ENCODE measurements around the gene FAM221B.

DNA sequence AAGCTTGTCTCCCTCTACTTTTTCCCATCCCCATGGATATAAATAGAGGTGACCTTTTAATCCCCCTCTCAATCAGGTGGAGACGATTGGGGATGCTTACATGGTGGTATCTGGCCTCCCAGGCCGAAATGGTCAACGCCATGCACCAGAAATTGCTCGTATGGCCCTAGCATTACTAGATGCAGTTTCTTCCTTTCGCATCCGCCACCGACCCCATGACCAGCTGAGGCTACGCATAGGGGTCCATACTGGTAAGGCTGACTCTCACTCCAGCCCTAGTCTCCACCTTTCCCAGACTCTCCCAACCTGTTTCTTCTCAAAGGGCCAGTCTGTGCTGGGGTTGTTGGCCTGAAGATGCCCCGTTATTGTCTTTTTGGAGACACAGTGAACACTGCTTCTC is 20.1 kb downstream of the FAM221B start:
- TF ChIP-seq, protein P1, sequence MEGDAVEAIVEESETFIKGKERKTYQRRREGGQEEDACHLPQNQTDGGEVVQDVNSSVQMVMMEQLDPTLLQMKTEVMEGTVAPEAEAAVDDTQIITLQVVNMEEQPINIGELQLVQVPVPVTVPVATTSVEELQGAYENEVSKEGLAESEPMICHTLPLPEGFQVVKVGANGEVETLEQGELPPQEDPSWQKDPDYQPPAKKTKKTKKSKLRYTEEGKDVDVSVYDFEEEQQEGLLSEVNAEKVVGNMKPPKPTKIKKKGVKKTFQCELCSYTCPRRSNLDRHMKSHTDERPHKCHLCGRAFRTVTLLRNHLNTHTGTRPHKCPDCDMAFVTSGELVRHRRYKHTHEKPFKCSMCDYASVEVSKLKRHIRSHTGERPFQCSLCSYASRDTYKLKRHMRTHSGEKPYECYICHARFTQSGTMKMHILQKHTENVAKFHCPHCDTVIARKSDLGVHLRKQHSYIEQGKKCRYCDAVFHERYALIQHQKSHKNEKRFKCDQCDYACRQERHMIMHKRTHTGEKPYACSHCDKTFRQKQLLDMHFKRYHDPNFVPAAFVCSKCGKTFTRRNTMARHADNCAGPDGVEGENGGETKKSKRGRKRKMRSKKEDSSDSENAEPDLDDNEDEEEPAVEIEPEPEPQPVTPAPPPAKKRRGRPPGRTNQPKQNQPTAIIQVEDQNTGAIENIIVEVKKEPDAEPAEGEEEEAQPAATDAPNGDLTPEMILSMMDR (IDR thresholded peaks at IDR 0.05), result no peak
- TF ChIP-seq POLR2A (IDR thresholded peaks at IDR 0.05), result no peak
- TF ChIP-seq EP300 (IDR thresholded peaks at IDR 0.05), result no peak
